Tibial artery (tissue), 4 donors: ENCODE measurements around the gene CYP46A1.

Source experiments
- DNase-seq, 2 donors: peaks; one replicate each; pipeline ENCODE4 v3.0.0-alpha.2; 2019
- H3K27ac ChIP-seq, 2 donors: fragments of 200-600 bp; sonication (generic) in 1 of 2; 1 replicate in 1 of 2; 2 replicates in 1 of 2; pipeline ENCODE4 v1.5.1; 2018 to 2019; ENCODE audit warnings: mild to moderate bottlenecking in 1 of 2
- H3K27me3 ChIP-seq, 2 donors: fragments of 200-600 bp; sonication (generic) in 1 of 2; one replicate each; pipeline versions ENCODE4 v1.5.1 to v1.6.0; 2016 to 2019
- H3K36me3 ChIP-seq, 3 donors: fragments of 200-600 bp; sonication (generic) in 2 of 3; one replicate each; pipeline ENCODE4 v1.5.1; 2016 to 2019; ENCODE audit warnings: mild to moderate bottlenecking in 2 of 3
- H3K4me1 ChIP-seq, 4 donors: fragments of 200-600 bp; sonication (generic) in 2 of 4; 1 replicate in 3 of 4; 2 replicates in 1 of 4; pipeline ENCODE4 v1.5.1; 2016 to 2019
- H3K4me3 ChIP-seq, 2 donors: fragments of 200-600 bp; sonication (generic) in 1 of 2; 1 replicate in 1 of 2; 2 replicates in 1 of 2; pipeline ENCODE4 v1.5.1; 2018 to 2019; ENCODE audit warnings: mild to moderate bottlenecking in 2 of 2
- H3K9me3 ChIP-seq, 3 donors: fragments of 200-600 bp; sonication (generic) in 1 of 3; one replicate each; pipeline ENCODE4 v1.5.1; 2016 to 2019
- CTCF ChIP-seq, 2 experiments: fragments of 200-600 bp in 1 of 2; fragments of 450-650 bp in 1 of 2; IDR thresholded peaks; one replicate each; pipeline ENCODE4 v1.5.1; 2017 to 2019; ENCODE audit warnings: antibody characterized with exemption in 2 of 2, mild to moderate bottlenecking in 1 of 2, moderate library complexity in 1 of 2
- intact Hi-C: fragments of 100-400 bp; cut with DNase I; formaldehyde crosslinking; loops from one replicate; pipeline ENCODE4 v1.15.0; 2023; ENCODE audit warnings: low total_unique reads

Gene CYP46A1

GRCh38 chr14:99724939-99725773, 41.1 kb downstream of the CYP46A1 start:
- intact Hi-C loops: no loop called here
- peaks cover 0 to 29% of the 10 kb centered on the region in 2 donors for H3K27me3 ChIP-seq
- peak in 1 of 2 donors; percentile 61 for DNase-seq
- no peaks in the 10 kb centered on the region for H3K36me3 ChIP-seq
- no peaks in the 10 kb centered on the region for H3K9me3 ChIP-seq
- H3K4me3 ChIP-seq: no peak overlapping the region
- no peak overlapping the region for H3K27ac ChIP-seq
- peaks cover 0 to 7% (median 5%) of the 10 kb centered on the region in 4 donors for H3K4me1 ChIP-seq
- no peak for TF ChIP-seq CTCF (IDR thresholded peaks at IDR 0.05)

GRCh38 chr14:99725774-99726537, 41.9 kb downstream of the CYP46A1 start:
- Histone ChIP-seq H3K4me3 (no peak overlapping the region), H3K4me1 (peaks cover 0 to 15% (median 12%) of the 10 kb centered on the region in 4 donors), H3K9me3 (no peaks in the 10 kb centered on the region), H3K27me3 (peaks cover 0 to 29% of the 10 kb centered on the region in 2 donors), H3K27ac (no peak overlapping the region), H3K36me3 (no peaks in the 10 kb centered on the region)
- intact Hi-C loops: no loop called here
- no peak for DNase-seq
- TF ChIP-seq CTCF (IDR thresholded peaks at IDR 0.05): no peak

GRCh38 chr14:99726538-99727095, 42.5 kb downstream of the CYP46A1 start:
- Histone ChIP-seq H3K4me1 (peaks cover 0 to 21% (median 15%) of the 10 kb centered on the region in 4 donors), H3K4me3 (no peak overlapping the region), H3K27me3 (peaks cover 0 to 29% of the 10 kb centered on the region in 2 donors), H3K27ac (no peak overlapping the region), H3K9me3 (no peaks in the 10 kb centered on the region), H3K36me3 (no peaks in the 10 kb centered on the region)
- DNase-seq: peak in 1 of 2 donors; percentile 49
- intact Hi-C loops: no loop called here
- TF ChIP-seq CTCF (IDR thresholded peaks at IDR 0.05): no peak

GRCh38 chr14:99727096-99727870, 43.2 kb downstream of the CYP46A1 start:
- H3K4me1 ChIP-seq: peaks cover 0 to 28% (median 18%) of the 10 kb centered on the region in 4 donors
- H3K36me3 ChIP-seq: no peaks in the 10 kb centered on the region
- peak; percentile 19 to 61 for DNase-seq
- intact Hi-C loops: no loop called here
- TF ChIP-seq CTCF (IDR thresholded peaks at IDR 0.05): no peak
- peaks cover 0 to 29% of the 10 kb centered on the region in 2 donors for H3K27me3 ChIP-seq
- no peaks in the 10 kb centered on the region for H3K9me3 ChIP-seq
- H3K27ac ChIP-seq: no peak overlapping the region
- H3K4me3 ChIP-seq: no peak overlapping the region
